H1 (cell line): ENCODE measurements around the gene HES3. TPM values are rescaled to one million over a fixed set of nuclear protein-coding genes. Genes with fewer than 3 reads are reported as not detected.

Experiments
- BRCA1 ChIP-seq: IDR thresholded peaks from 2 replicates; pipeline ENCODE4 v1.6.1; 2012; ENCODE audit warnings: low read depth, low read length, improper control_type of control experiment
- CBX5 ChIP-seq: fragments of 300-800, 300-1000 bp; sonication (generic); IDR thresholded peaks from 2 replicates; pipeline ENCODE4 v1.7.1; 2016; ENCODE audit warnings: antibody characterized with exemption, low read length, low read depth
- CTCF ChIP-seq, 3 experiments: IDR thresholded peaks; 1 replicate in 2 of 3; 2 replicates in 1 of 3; pipeline versions ENCODE4 v1.5.1 to v1.6.1; 2011; ENCODE audit warnings: low read length in 3 of 3, mild to moderate bottlenecking in 3 of 3, inconsistent platforms in 2 of 3, low read depth in 1 of 3, moderate library complexity in 1 of 3; ENCODE audit not compliant: insufficient read depth in 1 of 3; ENCODE audit errors: control extremely low read depth in 1 of 3
- EGR1 ChIP-seq: IDR thresholded peaks from 2 replicates; pipeline ENCODE4 v1.6.1; 2011; ENCODE audit warnings: low read depth, low read length, borderline replicate concordance
- MAFK ChIP-seq: IDR thresholded peaks from 2 replicates; pipeline ENCODE4 v1.6.1; 2012; ENCODE audit warnings: low read depth, mild to moderate bottlenecking, improper control_type of control experiment, low read length
- MAX ChIP-seq: IDR thresholded peaks from 2 replicates; pipeline ENCODE4 v1.6.1; 2012; ENCODE audit warnings: inconsistent platforms
- POLR2AphosphoS5 ChIP-seq: IDR thresholded peaks from 2 replicates; pipeline ENCODE4 v1.6.1; 2011; ENCODE audit warnings: low read depth, low read length
- POU5F1 ChIP-seq: IDR thresholded peaks from 2 replicates; pipeline ENCODE4 v1.6.1; 2011; ENCODE audit warnings: low read depth, mild to moderate bottlenecking, low read length, moderate library complexity
- SIX5 ChIP-seq: IDR thresholded peaks from 2 replicates; pipeline ENCODE4 v1.6.1; 2011; ENCODE audit warnings: mild to moderate bottlenecking, low read depth, low read length
- polyA plus RNA-seq, 7 experiments: library from polyadenylated mRNA; depleted of rRNA in 3 of 7; stranded (reverse) in 5 of 7; unstranded in 2 of 7; fragments of >200 nt in 5 of 7; fragments of 200-250 nt in 2 of 7; gene quantifications; 1 replicate in 5 of 7; 2 replicates in 1 of 7; 4 replicates in 1 of 7; pipeline versions ENCODE4 v1.2.1 to v1.2.3, GENCODE V29; 2011 to 2013; ENCODE audit warnings: missing spikeins in 2 of 7, mixed read lengths in 2 of 7
- total RNA-seq: library from RNA; stranded (reverse); fragmentation: NEBNext Ultra II Directional; extraction: Animal tissue kit (Norgen Biotek cat#: 25700); gene quantifications from 2 replicates; pipeline ENCODE4 v1.2.1, GENCODE V29; 2021

Gene HES3
- total and polyA plus RNA-seq, 2 of the 8 experiments (the other 6 are each of a cell fraction or from before 2014, with no cell fraction given) = 38.8 to 54.3 TPM

- no peak for TF ChIP-seq CBX5
- no peak for TF ChIP-seq MAX
- TF ChIP-seq POU5F1 = no peak
- TF ChIP-seq POLR2AphosphoS5 = no peak
- no peak for TF ChIP-seq CTCF (IDR thresholded peaks at IDR 0.05; ENCODE audit: control extremely low read depth in 1 of 3, insufficient read depth in 1 of 3, low read depth in 1 of 3, low read length in 3 of 3)
- no peak for TF ChIP-seq MAFK
- no peak for TF ChIP-seq SIX5
- no peak for TF ChIP-seq BRCA1
- no peak for TF ChIP-seq EGR1
These were observed 23.8 kb downstream of the HES3 start (continued) for GRCh38 chr1:6267686-6268322.
